Stimulated activated naive CD4-positive, alpha-beta T cell treated with Interleukin-2 at 50 U/mL for 16 hours (primary cell): ENCODE results near the gene ADH1B.
"Not testable (repeated sequence)": the region's sequence is repeated elsewhere in the genome, so short reads cannot be mapped to it uniquely, and the experiment has no call there.

ENCODE experiments used
- DNase-seq: peaks from one replicate; lab custom pipeline; 2025; lab: John Stamatoyannopoulos, UW

ADH1B gene

GRCh38 chr4:99321241-99322191 lies at the start of gene ADH1B:
Gene ADH1B, minus strand, starts transcription at chr4:99321401. Its CDS starts 70 bp downstream, at chr4:99321331.
- no peak for DNase-seq

GRCh38 chr4:99367817-99368216 lies 46.6 kb upstream of the ADH1B start:
- DNase-seq, result not testable (repeated sequence)

- no peak for DNase-seq
Observed at GRCh38 chr4:99366491-99366890, 45.3 kb upstream of the ADH1B start.

- DNase-seq, result no peak
Observed at GRCh38 chr4:99362768-99363167, 41.6 kb upstream of the ADH1B start.

- DNase-seq, result no peak
Observed at GRCh38 chr4:99361899-99362275, 40.7 kb upstream of the ADH1B start.

- no peak for DNase-seq
Observed at GRCh38 chr4:99361268-99361898, 40.2 kb upstream of the ADH1B start.

- DNase-seq, result no peak
Observed at GRCh38 chr4:99359480-99360204, 38.4 kb upstream of the ADH1B start.

GRCh38 chr4:99357948-99358347 lies 36.7 kb upstream of the ADH1B start:
- no peak for DNase-seq

GRCh38 chr4:99356992-99357391 lies 35.8 kb upstream of the ADH1B start:
- no peak for DNase-seq

- DNase-seq, result not testable (repeated sequence)
Observed at GRCh38 chr4:99356149-99356548, 34.9 kb upstream of the ADH1B start.

GRCh38 chr4:99352602-99353537 lies 31.7 kb upstream of the ADH1B start, which contains the start of gene ADH1C:
Gene ADH1C, minus strand, starts transcription at chr4:99352746. Its CDS starts 71 bp downstream, at chr4:99352675.
- DNase-seq, result no peak

GRCh38 chr4:99351487-99351886 lies 30.3 kb upstream of the ADH1B start:
- no peak for DNase-seq

- DNase-seq, result no peak
Observed at GRCh38 chr4:99349338-99349737, 28.1 kb upstream of the ADH1B start.

- not testable (repeated sequence) for DNase-seq
Observed at GRCh38 chr4:99342624-99343023, 21.4 kb upstream of the ADH1B start.

- no peak for DNase-seq
Observed at GRCh38 chr4:99341426-99341825, 20.2 kb upstream of the ADH1B start.

GRCh38 chr4:99339172-99339571 lies 18.0 kb upstream of the ADH1B start:
- DNase-seq, result no peak

GRCh38 chr4:99336553-99336952 lies 15.4 kb upstream of the ADH1B start:
- no peak for DNase-seq

- DNase-seq, result no peak
Observed at GRCh38 chr4:99334880-99335279, 13.7 kb upstream of the ADH1B start.

GRCh38 chr4:99330648-99331047 lies 9.4 kb upstream of the ADH1B start:
- no peak for DNase-seq

- no peak for DNase-seq
Observed at GRCh38 chr4:99329876-99330275, 8.7 kb upstream of the ADH1B start.

GRCh38 chr4:99324979-99325378 lies 3.8 kb upstream of the ADH1B start:
- DNase-seq, result no peak
